Heart right ventricle (tissue), 16 donors: ENCODE data around the gene MBOAT7. TPM values are rescaled to one million over a fixed set of nuclear protein-coding genes. Genes with fewer than 3 reads are reported as not detected.

Experiments
- ATAC-seq, 8 donors: fragments of 200-7000 bp; cut with Tn5 transposase; one replicate each; pipeline ENCODE4 v1.9.1; 2020; ENCODE audit warnings: mild to moderate bottlenecking in 8 of 8, moderate library complexity in 8 of 8, moderate number of reproducible peaks in 1 of 8
- DNase-seq, 2 donors: peaks; one replicate each; pipeline ENCODE4 v3.0.0-alpha.2; 2020
- H3K27ac ChIP-seq, 10 donors: fragments of 200-600 bp; sonication (generic) in 2 of 10; one replicate each; pipeline versions ENCODE4 v1.5.0 to v1.8.0; 2020 to 2022; ENCODE audit warnings: mild to moderate bottlenecking in 3 of 10
- H3K27me3 ChIP-seq, 7 donors: fragments of 200-600 bp; one replicate each; pipeline ENCODE4 v1.8.0; 2021 to 2022; ENCODE audit warnings: mild to moderate bottlenecking in 2 of 7
- H3K36me3 ChIP-seq, 9 donors: fragments of 200-600 bp; sonication (generic) in 1 of 9; one replicate each; pipeline versions ENCODE4 v1.5.0 to v1.8.0; 2020 to 2022; ENCODE audit warnings: mild to moderate bottlenecking in 2 of 9
- H3K4me1 ChIP-seq, 9 donors: fragments of 200-600 bp; sonication (generic) in 1 of 9; one replicate each; pipeline versions ENCODE4 v1.5.0 to v1.8.0; 2020 to 2022; ENCODE audit warnings: mild to moderate bottlenecking in 4 of 9
- H3K4me3 ChIP-seq, 10 donors: fragments of 200-600 bp; sonication (generic) in 2 of 10; one replicate each; pipeline versions ENCODE4 v1.5.0 to v1.8.0; 2020 to 2022; ENCODE audit warnings: mild to moderate bottlenecking in 7 of 10, moderate library complexity in 2 of 10
- H3K9me3 ChIP-seq, 11 donors: fragments of 200-600 bp in 10 of 11; sonication (generic) in 2 of 11; one replicate each; pipeline versions ENCODE4 v1.5.0 to v1.8.0; 2013 to 2022; ENCODE audit warnings: mild to moderate bottlenecking in 2 of 11, control low read depth in 1 of 11, moderate library complexity in 1 of 11
- CTCF ChIP-seq, 9 donors: fragments of 200-600 bp; sonication (generic) in 2 of 9; IDR thresholded peaks; one replicate each; pipeline versions ENCODE4 v1.5.0 to v1.8.0; 2021 to 2022; ENCODE audit warnings: antibody characterized with exemption in 9 of 9, mild to moderate bottlenecking in 5 of 9, moderate library complexity in 1 of 9
- WGBS, 2 donors: extraction: QIAGEN DNeasy Blood & Tissue Kit; methylation state at CpG; one replicate each; pipeline ENCODE4 v1.1.7; 2013; ENCODE audit warnings: inconsistent platforms in 1 of 2; 5-methylcytosine and 5-hydroxymethylcytosine counted together
- intact Hi-C, 10 donors: fragments of 100-400 bp; cut with DNase I; formaldehyde crosslinking; loops; one replicate each; pipeline versions ENCODE4 v1.11.1 to v1.14.2; 2022
- polyA plus RNA-seq, 2 donors: library from polyadenylated mRNA; stranded (reverse); fragments of 200-250 nt; gene quantifications; one replicate each; pipeline ENCODE4 v1.2.3, GENCODE V29; 2013
- total RNA-seq, 10 donors: library from RNA; stranded (reverse); fragmentation: NEBNext Ultra II Directional in 3 of 10; extraction: Animal tissue kit (Norgen Biotek cat#: 25700) in 3 of 10; gene quantifications; one replicate each; pipeline versions ENCODE4 v1.2.1 to v1.2.4, GENCODE V29; 2021 to 2023
- donor health status: Arrhythmogenic right ventricular cardiomyopathy.
- donor health status: ischemic (EF 13 %, LVEDD 7.1; RV severe dilation, severe dysfunction).
- donor health status: healthy with polysubstance abuse.
- donor health status: DM: no; HTN: yes; CAD: no.
- donor health status: DM: no; HTN: no; CAD: no.
- donor health status: ischemic (EF 25% LVEDD 6.9; RV normal size, moderate dysfunction).
- donor health status: ischemic (EF 25% LVEDD 5.7; RV mildly dilated, moderate dysfunction).
- donor health status: healthy.
- donor health status: DM: yes; HTN: yes; CAD: no.
- donor health status: Ischemic cardiomyopathy.
- donor health status: ischemic (EF 35%, LVEDD 5.7; RV mildly dilated, moderate dysfunction).
- donor health status: nonischemic (EF 11% LVEDD 7.7; RV severe dilation, severe dysfunction).
- donor health status: DM: yes; HTN: yes; CAD: no.
- donor health status: PGD.
- donor health status: ischemic (EF 29% LVEDD 5.4; RV normal size, mild dysfunction).
- donor health status: nonischemic (EF 23%, LVEDD 6.1; RV moderate dilation, normal function).

Gene MBOAT7
- total and polyA plus RNA-seq, 12 donors = 7.7 to 29.4 (median 15.5) TPM

- WGBS, 2 donors = 0% methylated on average over 65 of the region's 65 CpGs
- ATAC-seq = peak; percentile 74 to 90 (median 82)
- H3K4me1 ChIP-seq = peaks cover 10 to 30% (median 22%) of the 10 kb centered on the region in 9 donors
- peak overlapping the region; percentile 77 to 95 (median 86) for H3K4me3 ChIP-seq
- intact Hi-C loops = no loop called here
- peak overlapping the region; percentile 92 to 100 (median 96) for H3K27ac ChIP-seq
- TF ChIP-seq CTCF (IDR thresholded peaks at IDR 0.05) = no peak
- peak; percentile 100 for DNase-seq
- H3K36me3 ChIP-seq = peaks cover 0 to 45% (median 8%) of the 10 kb centered on the region in 9 donors
- H3K9me3 ChIP-seq = no peaks in the 10 kb centered on the region
- H3K27me3 ChIP-seq = no peaks in the 10 kb centered on the region
Measured at GRCh38 chr19:54189735-54190502, 539 bp upstream of the MBOAT7 start.

GRCh38 chr19:54188215-54188871 lies 1.0 kb downstream of the MBOAT7 start:
- Histone ChIP-seq H3K4me1 (peaks cover 10 to 30% (median 22%) of the 10 kb centered on the region in 9 donors), H3K27me3 (no peaks in the 10 kb centered on the region), H3K36me3 (peaks cover 0 to 34% (median 5%) of the 10 kb centered on the region in 9 donors), H3K9me3 (no peaks in the 10 kb centered on the region), H3K4me3 (peak overlapping the region in 9 of 10 donors; percentile 50 to 95 (median 86)), H3K27ac (peak overlapping the region in 8 of 10 donors; percentile 92 to 100 (median 98))
- TF ChIP-seq CTCF (IDR thresholded peaks at IDR 0.05) = no peak
- no peak for DNase-seq
- intact Hi-C loops = no loop called here
- no peak for ATAC-seq
- 34 to 35% methylated on average over 12 of the region's 12 CpGs for WGBS, 2 donors

GRCh38 chr19:54186934-54187381 lies 2.4 kb downstream of the MBOAT7 start:
- intact Hi-C loops = no loop called here
- no peaks in the 10 kb centered on the region for H3K27me3 ChIP-seq
- peaks cover 5 to 22% (median 17%) of the 10 kb centered on the region in 9 donors for H3K4me1 ChIP-seq
- WGBS, 2 donors = 80 to 85% methylated on average over 11 of the region's 11 CpGs
- H3K27ac ChIP-seq = peak overlapping the region in 1 of 10 donors; percentile 98
- no peaks in the 10 kb centered on the region for H3K9me3 ChIP-seq
- TF ChIP-seq CTCF (IDR thresholded peaks at IDR 0.05) = no peak
- peaks cover 0 to 37% (median 0%) of the 10 kb centered on the region in 9 donors for H3K36me3 ChIP-seq
- no peak overlapping the region for H3K4me3 ChIP-seq
- ATAC-seq = no peak
- no peak for DNase-seq

GRCh38 chr19:54186351-54186750 lies 3.0 kb downstream of the MBOAT7 start:
- no peak for TF ChIP-seq CTCF (IDR thresholded peaks at IDR 0.05)
- no peak for ATAC-seq
- Histone ChIP-seq H3K27ac (no peak overlapping the region), H3K9me3 (no peaks in the 10 kb centered on the region), H3K36me3 (peaks cover 0 to 38% (median 0%) of the 10 kb centered on the region in 9 donors), H3K4me3 (no peak overlapping the region), H3K27me3 (no peaks in the 10 kb centered on the region), H3K4me1 (peaks cover 0 to 17% (median 11%) of the 10 kb centered on the region in 9 donors)
- DNase-seq = no peak
- intact Hi-C loops = no loop called here
- WGBS, 2 donors = 66 to 85% methylated on average over 8 of the region's 8 CpGs
